DOHH2 (cell line): ENCODE results near the gene SBF1.

Source experiments
- CTCF ChIP-seq: fragments of 200-600 bp; sonication (generic); IDR thresholded peaks from one replicate; pipeline ENCODE4 v1.5.1; 2014; ENCODE audit warnings: antibody characterized with exemption, mild to moderate bottlenecking, low read depth, low read length; ENCODE audit not compliant: poor library complexity, severe bottlenecking
- EZH2phosphoT487 ChIP-seq: fragments of 200-600 bp; sonication (generic); IDR thresholded peaks from 2 replicates; pipeline ENCODE4 v1.6.1; 2017; ENCODE audit warnings: borderline replicate concordance, mild to moderate bottlenecking, antibody characterized with exemption, low read length, moderate library complexity, mixed read lengths

- TF ChIP-seq CTCF (no peak), EZH2phosphoT487 (no peak)
These were observed 25.6 kb upstream of the SBF1 start for GRCh38 chr22:50500452-50500851.
